Left renal pelvis (tissue), 4 donors: ENCODE measurements around the gene FILIP1L. TPM values are rescaled to one million over a fixed set of nuclear protein-coding genes. Genes with fewer than 3 reads are reported as not detected.

Experiments used
- DNase-seq, 4 donors: peaks; one replicate each; pipeline ENCODE4 v3.0.0-alpha.2; 2013; ENCODE audit warnings: low read depth in 4 of 4, low spot score in 3 of 4
- polyA plus RNA-seq, 4 donors: library from polyadenylated mRNA; unstranded; fragments of 120-200 nt; gene quantifications; one replicate each; pipeline ENCODE4 v1.2.1, GENCODE V29; 2013; ENCODE audit not compliant: insufficient read length in 4 of 4

FILIP1L gene
- polyA plus RNA-seq, 4 donors: 13.1 to 47.8 (median 24.8) TPM

GRCh38 chr3:99823723-99824711 lies 290.3 kb downstream of the FILIP1L start:
- DNase-seq: no peak

GRCh38 chr3:99818818-99819217 lies 295.5 kb downstream of the FILIP1L start:
- DNase-seq: no peak

- DNase-seq: peak; percentile 85 to 89 (median 88)
Observed at GRCh38 chr3:99817437-99818240, 296.7 kb downstream of the FILIP1L start, which contains the start of gene CMSS1. Gene CMSS1 (plus strand): TSS chr3:99817862.

DNA sequence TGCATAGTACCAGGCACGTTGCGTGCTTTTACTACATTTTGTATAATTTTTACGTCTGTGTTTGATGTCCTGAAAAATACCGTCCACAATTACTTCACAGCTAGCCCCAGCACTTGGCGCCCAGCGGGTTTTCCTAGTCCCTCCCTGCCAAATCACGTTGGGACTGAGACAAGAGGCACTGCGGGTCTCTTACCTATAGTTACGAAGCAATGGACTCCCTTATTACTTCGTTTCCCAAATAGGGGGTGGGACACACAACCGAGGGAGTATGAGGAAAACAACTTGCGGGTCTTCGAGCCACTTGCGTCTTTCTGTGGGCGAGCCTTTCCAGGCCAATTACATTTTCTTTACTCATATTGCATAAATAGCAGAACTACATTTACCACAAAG lies 297.3 kb downstream of the FILIP1L start:
- peak in 1 of 4 donors; percentile 19 for DNase-seq

- DNase-seq: no peak
Observed at GRCh38 chr3:99810403-99810802, 303.9 kb downstream of the FILIP1L start.

GRCh38 chr3:99809565-99809964 lies 304.7 kb downstream of the FILIP1L start:
- no peak for DNase-seq

DNA sequence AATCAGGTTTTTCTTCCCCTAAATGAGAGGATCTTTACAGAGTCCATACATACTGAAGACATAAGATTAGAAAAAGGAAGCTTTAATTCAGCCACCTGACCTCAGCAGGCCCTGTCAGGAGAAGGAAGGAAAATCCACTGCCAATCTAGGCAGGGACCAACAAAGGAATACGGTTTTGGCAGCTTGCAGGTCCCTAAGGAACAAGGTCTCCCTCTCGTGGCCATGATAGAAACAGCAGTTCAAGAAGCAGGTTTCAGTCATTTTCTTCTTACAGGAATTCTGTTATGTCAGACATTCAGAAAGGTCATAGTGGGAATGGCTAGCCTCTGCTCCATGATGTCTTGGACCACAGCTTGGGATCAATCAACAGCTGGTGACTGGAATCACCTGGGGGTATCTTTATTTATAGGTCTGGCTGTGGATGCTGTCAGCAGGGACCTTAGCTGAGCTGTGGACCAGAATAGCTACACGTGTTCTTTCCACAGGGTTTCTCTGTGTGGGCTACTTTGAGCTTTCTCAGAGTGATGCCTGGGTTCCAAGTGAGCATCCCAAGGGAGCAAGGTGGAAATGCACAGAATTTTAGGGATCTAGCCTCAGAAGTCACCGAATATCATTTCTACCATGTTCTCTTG lies 306.0 kb downstream of the FILIP1L start:
- DNase-seq: no peak

DNA sequence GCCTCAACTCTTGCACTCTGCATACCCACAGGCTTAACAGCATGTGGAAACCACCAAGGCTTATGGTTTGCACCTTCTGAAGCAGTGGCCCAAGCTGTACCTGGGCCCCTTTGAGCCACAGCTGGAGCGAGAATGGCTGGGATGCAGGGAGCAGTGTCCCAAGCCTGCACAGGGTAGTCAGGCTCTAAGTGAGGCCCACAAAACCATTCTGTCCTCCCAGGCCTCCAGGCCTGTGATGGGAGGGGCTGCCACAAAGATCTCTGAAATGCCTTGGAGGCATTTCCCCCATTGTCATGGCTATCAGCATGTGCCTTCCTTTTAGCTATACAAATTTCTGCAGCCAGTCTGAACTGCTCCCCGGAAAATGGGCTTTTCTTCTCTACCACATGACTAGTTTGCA lies 309.1 kb downstream of the FILIP1L start:
- no peak for DNase-seq

DNA sequence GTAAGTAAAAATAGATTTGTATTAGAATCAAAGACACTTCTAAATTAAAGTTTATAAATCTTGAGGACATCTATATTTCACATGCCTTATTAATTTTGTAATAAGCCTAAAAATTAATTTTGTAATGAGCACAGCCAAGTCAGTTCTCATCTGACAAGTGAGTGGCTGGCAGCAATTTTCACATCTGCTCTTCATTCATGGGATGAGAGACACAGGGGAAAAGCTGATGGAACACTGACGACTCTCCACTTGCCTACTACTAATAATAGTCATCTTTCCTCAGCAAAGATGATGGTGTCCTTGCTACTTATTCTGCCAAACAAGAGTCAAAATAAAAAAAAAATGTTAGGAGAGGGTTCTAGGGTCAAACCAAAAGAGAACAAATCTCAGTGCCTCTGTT lies 311.0 kb downstream of the FILIP1L start:
- DNase-seq: no peak

DNA sequence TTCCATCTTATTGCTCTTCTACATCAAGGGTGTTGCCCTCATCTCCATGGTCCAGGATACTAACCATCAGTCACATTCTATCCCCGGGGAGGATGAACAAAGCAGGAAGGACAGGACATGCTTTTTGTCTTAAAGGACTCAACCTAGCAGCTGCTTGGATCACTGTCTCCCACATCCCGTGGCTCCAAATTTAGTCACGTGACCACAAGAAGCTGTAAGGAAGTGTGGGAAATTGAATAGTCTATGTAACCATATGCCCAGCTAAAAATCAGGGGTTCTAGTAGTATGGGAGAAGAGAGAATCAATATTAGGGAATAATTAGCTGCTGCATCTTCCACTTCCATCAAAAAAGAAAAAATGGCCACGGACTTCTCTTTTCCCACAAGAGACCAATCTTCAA lies 314.9 kb downstream of the FILIP1L start:
- no peak for DNase-seq

GRCh38 chr3:99795573-99795972 lies 318.7 kb downstream of the FILIP1L start:
- no peak for DNase-seq

DNA sequence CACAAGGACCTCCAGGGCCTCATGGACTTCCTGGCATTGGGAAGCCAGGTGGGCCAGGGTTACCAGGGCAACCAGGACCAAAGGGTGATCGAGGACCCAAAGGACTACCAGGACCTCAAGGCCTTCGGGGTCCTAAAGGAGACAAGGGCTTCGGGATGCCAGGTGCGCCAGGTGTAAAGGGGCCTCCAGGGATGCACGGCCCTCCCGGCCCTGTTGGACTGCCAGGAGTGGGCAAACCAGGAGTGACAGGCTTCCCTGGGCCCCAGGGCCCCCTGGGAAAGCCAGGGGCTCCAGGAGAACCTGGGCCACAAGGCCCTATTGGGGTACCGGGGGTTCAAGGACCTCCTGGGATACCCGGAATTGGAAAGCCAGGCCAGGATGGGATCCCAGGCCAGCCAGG lies 319.8 kb downstream of the FILIP1L start:
- no peak for DNase-seq

GRCh38 chr3:99789011-99789721 lies 325.1 kb downstream of the FILIP1L start:
- no peak for DNase-seq

Other genes starting within 250 kb of the FILIP1L start
- gene TBC1D23, start 146.5 kb upstream of the FILIP1L start, polyA plus RNA-seq: 10 to 100 TPM; 38.0 to 45.6 (median 39.6) TPM
- gene NIT2, start 220.3 kb upstream of the FILIP1L start, polyA plus RNA-seq: 100 to 1,000 TPM in 2 of 4 donors, 10 to 100 TPM in 2; 41.5 to 119 (median 101) TPM